HepG2 (cell line): ENCODE results near the gene INF2. TPM values are rescaled to one million over a fixed set of nuclear protein-coding genes. Genes with fewer than 3 reads are reported as not detected.
A peak's percentile ranks its signal among the peaks of the same experiment; 100 is the strongest.

Experiments used
- AFF4 ChIP-seq: sonication (generic); formaldehyde crosslinking; IDR thresholded peaks from 2 replicates; pipeline ENCODE4 v1.4.0; 2020; ENCODE audit warnings: missing genetic modification reagents
- AGO1 ChIP-seq: fragments of 200-400 bp; formaldehyde crosslinking; IDR thresholded peaks from 2 replicates; pipeline ENCODE4 v1.6.1; 2017; ENCODE audit warnings: mild to moderate bottlenecking, low read depth, low read length, moderate library complexity; ENCODE audit not compliant: poor library complexity, severe bottlenecking
- BRCA1 ChIP-seq: sonication (generic); formaldehyde crosslinking; IDR thresholded peaks from 2 replicates; pipeline ENCODE4 v1.4.0; 2020; ENCODE audit warnings: missing genetic modification reagents
- EED ChIP-seq: sonication (generic); formaldehyde crosslinking; IDR thresholded peaks from 2 replicates; pipeline ENCODE4 v1.5.0; 2020; ENCODE audit warnings: mild to moderate bottlenecking, missing genetic modification reagents
- ERF ChIP-seq: IDR thresholded peaks from 2 replicates; pipeline ENCODE4 v1.6.1; 2018; ENCODE audit warnings: missing biosample characterization, missing genetic modification reagents
- KAT8 ChIP-seq: IDR thresholded peaks from 2 replicates; pipeline ENCODE4 v1.6.1; 2016; ENCODE audit warnings: missing genetic modification reagents, missing compliant biosample characterization
- PATZ1 ChIP-seq: sonication (generic); formaldehyde crosslinking; IDR thresholded peaks from 2 replicates; pipeline ENCODE4 v1.4.0; 2020; ENCODE audit warnings: missing genetic modification reagents
- SIX1 ChIP-seq: sonication (generic); formaldehyde crosslinking; IDR thresholded peaks from 2 replicates; pipeline ENCODE4 v1.4.0; 2020; ENCODE audit warnings: missing genetic modification reagents, borderline replicate concordance
- SNRNP70 ChIP-seq: fragments of 200-400 bp; formaldehyde crosslinking; IDR thresholded peaks from 2 replicates; pipeline ENCODE4 v1.6.1; 2017; ENCODE audit warnings: mild to moderate bottlenecking, low read depth, low read length, moderate library complexity
- SP1 ChIP-seq, 2 experiments: fragments of 450-650 bp in 1 of 2; sonication (generic) in 1 of 2; formaldehyde crosslinking in 1 of 2; IDR thresholded peaks; 2 replicates each; pipeline versions ENCODE4 v1.4.0 to v1.6.1; 2016 to 2020; ENCODE audit warnings: missing genetic modification reagents in 1 of 2
- ZHX1 ChIP-seq: sonication (generic); formaldehyde crosslinking; IDR thresholded peaks from 2 replicates; pipeline ENCODE4 v1.8.1; 2022; ENCODE audit warnings: low read depth, mild to moderate bottlenecking, missing genetic modification reagents
- ZNF18 ChIP-seq: sonication (generic); formaldehyde crosslinking; IDR thresholded peaks from 2 replicates; pipeline ENCODE4 v1.8.0; 2022; ENCODE audit warnings: mild to moderate bottlenecking, missing genetic modification reagents; ENCODE audit not compliant: insufficient replicate concordance
- ZNF766 ChIP-seq: sonication (generic); formaldehyde crosslinking; IDR thresholded peaks from 2 replicates; pipeline ENCODE4 v1.5.0; 2020; ENCODE audit warnings: missing genetic modification reagents, borderline replicate concordance
- polyA plus RNA-seq, 8 experiments: library from polyadenylated mRNA; depleted of rRNA in 3 of 8; stranded (reverse) in 7 of 8; unstranded in 1 of 8; fragments of >200 nt; fragmentation: Illumina TruSeq in 4 of 8; extraction: Trizol in 4 of 8; gene quantifications; 2 replicates each; pipeline versions ENCODE4 v1.2.1 to v1.2.3, GENCODE V29; 2011 to 2016; ENCODE audit warnings: low read depth in 4 of 8, missing spikeins in 1 of 8, mixed read lengths in 1 of 8; ENCODE audit not compliant: insufficient read depth in 1 of 8
- total RNA-seq, 5 experiments: library from RNA; depleted of rRNA; stranded (reverse); fragments of >200 nt; fragmentation: Illumina TruSeq; extraction: Trizol; gene quantifications; 2 replicates each; pipeline ENCODE4 v1.2.3, GENCODE V29; 2016; ENCODE audit warnings: low read depth in 1 of 5
- TF ChIP-seq, protein P1 (sequence below): sonication (generic); formaldehyde crosslinking; IDR thresholded peaks from 2 replicates; pipeline ENCODE4 v1.9.0; 2021; ENCODE audit warnings: missing genetic modification reagents, borderline replicate concordance
- TF ChIP-seq, protein P2 (sequence below): sonication (generic); formaldehyde crosslinking; IDR thresholded peaks from 2 replicates; pipeline ENCODE4 v1.4.0; 2020; ENCODE audit warnings: missing genetic modification reagents

The INF2 gene
- total and polyA plus RNA-seq, 2 of the 13 experiments (the other 11 are each of a cell fraction or from before 2014, with no cell fraction given) = 16.4 to 26.4 TPM

GRCh38 chr14:104734991-104735779 is 45.8 kb downstream of the INF2 start (continued):
- TF ChIP-seq SIX1 (CRISPR knock-in tag) (no peak), EED (CRISPR knock-in tag) (no peak), BRCA1 (CRISPR knock-in tag) (no peak), AGO1 (no peak), SNRNP70 (no peak), KAT8 (CRISPR knock-in tag) (peak; percentile 74), ZNF18 (CRISPR knock-in tag) (peak; percentile 79), ZNF766 (CRISPR knock-in tag) (no peak), PATZ1 (CRISPR knock-in tag) (peak; percentile 34), ERF (peak; percentile 69), ZHX1 (CRISPR knock-in tag) (peak; percentile 95; the same call in 1 of the 2 replicates), AFF4 (CRISPR knock-in tag) (0 out of 2 replicates have a peak, but pooled peaks have one; percentile 68), SP1 (IDR thresholded peaks at IDR 0.05) (no peak), SP1 (CRISPR knock-in tag; IDR thresholded peaks at IDR 0.05) (peak; percentile 38)
- TF ChIP-seq, protein P1, sequence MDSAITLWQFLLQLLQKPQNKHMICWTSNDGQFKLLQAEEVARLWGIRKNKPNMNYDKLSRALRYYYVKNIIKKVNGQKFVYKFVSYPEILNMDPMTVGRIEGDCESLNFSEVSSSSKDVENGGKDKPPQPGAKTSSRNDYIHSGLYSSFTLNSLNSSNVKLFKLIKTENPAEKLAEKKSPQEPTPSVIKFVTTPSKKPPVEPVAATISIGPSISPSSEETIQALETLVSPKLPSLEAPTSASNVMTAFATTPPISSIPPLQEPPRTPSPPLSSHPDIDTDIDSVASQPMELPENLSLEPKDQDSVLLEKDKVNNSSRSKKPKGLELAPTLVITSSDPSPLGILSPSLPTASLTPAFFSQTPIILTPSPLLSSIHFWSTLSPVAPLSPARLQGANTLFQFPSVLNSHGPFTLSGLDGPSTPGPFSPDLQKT (CRISPR knock-in tag) = no peak
- TF ChIP-seq, protein P2, sequence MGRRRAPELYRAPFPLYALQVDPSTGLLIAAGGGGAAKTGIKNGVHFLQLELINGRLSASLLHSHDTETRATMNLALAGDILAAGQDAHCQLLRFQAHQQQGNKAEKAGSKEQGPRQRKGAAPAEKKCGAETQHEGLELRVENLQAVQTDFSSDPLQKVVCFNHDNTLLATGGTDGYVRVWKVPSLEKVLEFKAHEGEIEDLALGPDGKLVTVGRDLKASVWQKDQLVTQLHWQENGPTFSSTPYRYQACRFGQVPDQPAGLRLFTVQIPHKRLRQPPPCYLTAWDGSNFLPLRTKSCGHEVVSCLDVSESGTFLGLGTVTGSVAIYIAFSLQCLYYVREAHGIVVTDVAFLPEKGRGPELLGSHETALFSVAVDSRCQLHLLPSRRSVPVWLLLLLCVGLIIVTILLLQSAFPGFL (CRISPR knock-in tag) = no peak
